GM23338 (cell line): Measurements from ENCODE around the gene MRPS26. TPM values are rescaled to one million over a fixed set of nuclear protein-coding genes. Genes with fewer than 3 reads are reported as not detected.

Experiments used
- ATAC-seq: fragments of 200-7000 bp; cut with Tn5 transposase; 3 replicates; pipeline ENCODE4 v1.9.1; 2020
- DNase-seq: peaks from one replicate; pipeline ENCODE4 v3.0.0-alpha.2; 2015; ENCODE audit warnings: low spot score
- H2AFZ ChIP-seq: fragments of 200-600 bp; sonication (generic); 2 replicates; pipeline ENCODE4 v1.8.0; 2016; ENCODE audit warnings: antibody characterized with exemption, mild to moderate bottlenecking, moderate library complexity
- H3F3A ChIP-seq: fragments of 200-600 bp; sonication (generic); replicated peaks from 2 replicates; pipeline ENCODE4 v1.8.0; 2017; ENCODE audit warnings: antibody characterized with exemption, mixed run types, low read depth
- H3K27ac ChIP-seq: fragments of 200-600 bp; sonication (generic); 2 replicates; pipeline ENCODE4 v1.6.1; 2016; ENCODE audit warnings: low read depth
- H3K27me3 ChIP-seq: fragments of 200-600 bp; sonication (generic); 2 replicates; pipeline ENCODE4 v1.8.0; 2016; ENCODE audit warnings: mild to moderate bottlenecking, mixed run types, moderate library complexity; ENCODE audit not compliant: insufficient read depth
- H3K36me3 ChIP-seq: fragments of 200-600 bp; sonication (generic); 2 replicates; pipeline ENCODE4 v1.8.0; 2016; ENCODE audit warnings: mild to moderate bottlenecking; ENCODE audit not compliant: insufficient read depth
- H3K4me1 ChIP-seq: fragments of 200-600 bp; sonication (generic); 2 replicates; pipeline ENCODE4 v1.8.0; 2016; ENCODE audit warnings: mild to moderate bottlenecking, moderate library complexity; ENCODE audit not compliant: insufficient read depth
- H3K4me2 ChIP-seq: fragments of 200-600 bp; sonication (generic); 2 replicates; pipeline ENCODE4 v1.7.1; 2017; ENCODE audit warnings: mixed run types
- H3K4me3 ChIP-seq: fragments of 200-600 bp; sonication (generic); 2 replicates; pipeline ENCODE4 v1.6.1; 2016; ENCODE audit warnings: mixed run types
- H3K79me2 ChIP-seq: fragments of 200-600 bp; sonication (generic); replicated peaks from 2 replicates; pipeline ENCODE4 v1.8.0; 2017; ENCODE audit warnings: mild to moderate bottlenecking; ENCODE audit not compliant: insufficient read depth
- H3K9me2 ChIP-seq: fragments of 200-600 bp; sonication (generic); 2 replicates; pipeline ENCODE4 v1.8.0; 2017; ENCODE audit not compliant: insufficient read depth
- H4K20me1 ChIP-seq: fragments of 200-600 bp; sonication (generic); replicated peaks from 2 replicates; pipeline ENCODE4 v1.8.0; 2017; ENCODE audit warnings: mild to moderate bottlenecking; ENCODE audit not compliant: insufficient read depth
- H3K27ac Mint-ChIP-seq: 2 replicates; pipeline ENCODE4 v1.8.0; 2020; ENCODE audit warnings: inconsistent platforms, mild to moderate bottlenecking, moderate library complexity, mixed read lengths
- H3K27me3 Mint-ChIP-seq: 3 replicates; pipeline ENCODE4 v1.8.0; 2022; ENCODE audit warnings: low read depth, mild to moderate bottlenecking, moderate library complexity, mixed read lengths, inconsistent platforms; ENCODE audit not compliant: insufficient read depth, poor library complexity
- H3K36me3 Mint-ChIP-seq: 3 replicates; pipeline ENCODE4 v1.8.0; 2021; ENCODE audit warnings: low read depth, mild to moderate bottlenecking, inconsistent platforms, moderate library complexity, mixed read lengths
- H3K4me1 Mint-ChIP-seq: 3 replicates; pipeline ENCODE4 v1.8.0; 2020; ENCODE audit warnings: mild to moderate bottlenecking, inconsistent platforms, mixed read lengths
- H3K4me3 Mint-ChIP-seq: 3 replicates; pipeline ENCODE4 v1.8.0; 2021; ENCODE audit warnings: moderate library complexity, mild to moderate bottlenecking, inconsistent platforms, mixed read lengths
- H3K9me3 Mint-ChIP-seq: 3 replicates; pipeline ENCODE4 v1.8.0; 2020; ENCODE audit warnings: moderate library complexity, mild to moderate bottlenecking, inconsistent platforms, mixed read lengths
- POLR2AphosphoS5 ChIP-seq: IDR thresholded peaks from 2 replicates; pipeline ENCODE4 v1.6.1; 2016; ENCODE audit warnings: antibody characterized with exemption, low read depth
- ZNF114 ChIP-seq: fragments of 250-450 bp; sonication (Bioruptor Pico); IDR thresholded peaks from 2 replicates; pipeline ENCODE4 v1.5.0; 2020; ENCODE audit warnings: mild to moderate bottlenecking, moderate library complexity
- polyA plus RNA-seq: library from polyadenylated mRNA; unstranded; fragments of >200 nt; fragmentation: Nextera tagmentation; extraction: Ambion mirVana; gene quantifications from 2 replicates; pipeline ENCODE4 v1.2.1, GENCODE V29; 2016
- total RNA-seq: library from RNA; depleted of rRNA; stranded (reverse); fragments of >200 nt; shearing (Covaris generic); gene quantifications from 2 replicates; pipeline ENCODE4 v1.2.3, GENCODE V29; 2014
- TF ChIP-seq, protein P1 (sequence below): fragments of 250-450 bp; sonication (Bioruptor Pico); IDR thresholded peaks from 2 replicates; pipeline ENCODE4 v1.5.0; 2020; ENCODE audit warnings: mild to moderate bottlenecking, moderate library complexity
- TF ChIP-seq, protein P2 (sequence below): IDR thresholded peaks from 2 replicates; pipeline ENCODE4 v1.6.1; 2016; ENCODE audit warnings: antibody characterized with exemption
- TF ChIP-seq, protein P3 (sequence below), 2 experiments: fragments of 200-600 bp in 1 of 2; sonication (generic) in 1 of 2; conservative IDR thresholded peaks; 2 replicates each; pipeline versions ENCODE4 v1.5.1 to v1.6.1; 2016 to 2017; ENCODE audit warnings: antibody characterized with exemption in 2 of 2, low read depth in 2 of 2, mild to moderate bottlenecking in 2 of 2, moderate library complexity in 1 of 2

Gene MRPS26
- total and polyA plus RNA-seq, 2 experiments from 2014 or later, result 105 to 154 TPM

DNA sequence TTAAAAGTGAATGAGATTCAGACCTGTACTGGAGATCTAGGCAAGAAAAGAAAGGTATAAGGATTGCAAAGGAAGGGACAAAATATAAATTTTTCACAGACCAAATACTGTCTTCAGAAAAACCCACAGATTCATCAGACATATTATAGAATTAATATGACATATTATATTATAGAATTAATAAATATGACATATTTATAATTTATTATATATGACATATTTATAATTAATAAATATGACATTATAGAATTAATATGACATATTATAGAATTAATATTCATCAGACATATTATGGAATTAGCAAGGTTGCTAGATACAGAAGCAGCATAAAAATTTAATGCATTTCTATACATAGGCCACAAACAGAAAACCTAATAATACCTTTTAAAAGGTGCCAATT lies 47.1 kb upstream of the MRPS26 start (continued):
- TF ChIP-seq, protein P1, sequence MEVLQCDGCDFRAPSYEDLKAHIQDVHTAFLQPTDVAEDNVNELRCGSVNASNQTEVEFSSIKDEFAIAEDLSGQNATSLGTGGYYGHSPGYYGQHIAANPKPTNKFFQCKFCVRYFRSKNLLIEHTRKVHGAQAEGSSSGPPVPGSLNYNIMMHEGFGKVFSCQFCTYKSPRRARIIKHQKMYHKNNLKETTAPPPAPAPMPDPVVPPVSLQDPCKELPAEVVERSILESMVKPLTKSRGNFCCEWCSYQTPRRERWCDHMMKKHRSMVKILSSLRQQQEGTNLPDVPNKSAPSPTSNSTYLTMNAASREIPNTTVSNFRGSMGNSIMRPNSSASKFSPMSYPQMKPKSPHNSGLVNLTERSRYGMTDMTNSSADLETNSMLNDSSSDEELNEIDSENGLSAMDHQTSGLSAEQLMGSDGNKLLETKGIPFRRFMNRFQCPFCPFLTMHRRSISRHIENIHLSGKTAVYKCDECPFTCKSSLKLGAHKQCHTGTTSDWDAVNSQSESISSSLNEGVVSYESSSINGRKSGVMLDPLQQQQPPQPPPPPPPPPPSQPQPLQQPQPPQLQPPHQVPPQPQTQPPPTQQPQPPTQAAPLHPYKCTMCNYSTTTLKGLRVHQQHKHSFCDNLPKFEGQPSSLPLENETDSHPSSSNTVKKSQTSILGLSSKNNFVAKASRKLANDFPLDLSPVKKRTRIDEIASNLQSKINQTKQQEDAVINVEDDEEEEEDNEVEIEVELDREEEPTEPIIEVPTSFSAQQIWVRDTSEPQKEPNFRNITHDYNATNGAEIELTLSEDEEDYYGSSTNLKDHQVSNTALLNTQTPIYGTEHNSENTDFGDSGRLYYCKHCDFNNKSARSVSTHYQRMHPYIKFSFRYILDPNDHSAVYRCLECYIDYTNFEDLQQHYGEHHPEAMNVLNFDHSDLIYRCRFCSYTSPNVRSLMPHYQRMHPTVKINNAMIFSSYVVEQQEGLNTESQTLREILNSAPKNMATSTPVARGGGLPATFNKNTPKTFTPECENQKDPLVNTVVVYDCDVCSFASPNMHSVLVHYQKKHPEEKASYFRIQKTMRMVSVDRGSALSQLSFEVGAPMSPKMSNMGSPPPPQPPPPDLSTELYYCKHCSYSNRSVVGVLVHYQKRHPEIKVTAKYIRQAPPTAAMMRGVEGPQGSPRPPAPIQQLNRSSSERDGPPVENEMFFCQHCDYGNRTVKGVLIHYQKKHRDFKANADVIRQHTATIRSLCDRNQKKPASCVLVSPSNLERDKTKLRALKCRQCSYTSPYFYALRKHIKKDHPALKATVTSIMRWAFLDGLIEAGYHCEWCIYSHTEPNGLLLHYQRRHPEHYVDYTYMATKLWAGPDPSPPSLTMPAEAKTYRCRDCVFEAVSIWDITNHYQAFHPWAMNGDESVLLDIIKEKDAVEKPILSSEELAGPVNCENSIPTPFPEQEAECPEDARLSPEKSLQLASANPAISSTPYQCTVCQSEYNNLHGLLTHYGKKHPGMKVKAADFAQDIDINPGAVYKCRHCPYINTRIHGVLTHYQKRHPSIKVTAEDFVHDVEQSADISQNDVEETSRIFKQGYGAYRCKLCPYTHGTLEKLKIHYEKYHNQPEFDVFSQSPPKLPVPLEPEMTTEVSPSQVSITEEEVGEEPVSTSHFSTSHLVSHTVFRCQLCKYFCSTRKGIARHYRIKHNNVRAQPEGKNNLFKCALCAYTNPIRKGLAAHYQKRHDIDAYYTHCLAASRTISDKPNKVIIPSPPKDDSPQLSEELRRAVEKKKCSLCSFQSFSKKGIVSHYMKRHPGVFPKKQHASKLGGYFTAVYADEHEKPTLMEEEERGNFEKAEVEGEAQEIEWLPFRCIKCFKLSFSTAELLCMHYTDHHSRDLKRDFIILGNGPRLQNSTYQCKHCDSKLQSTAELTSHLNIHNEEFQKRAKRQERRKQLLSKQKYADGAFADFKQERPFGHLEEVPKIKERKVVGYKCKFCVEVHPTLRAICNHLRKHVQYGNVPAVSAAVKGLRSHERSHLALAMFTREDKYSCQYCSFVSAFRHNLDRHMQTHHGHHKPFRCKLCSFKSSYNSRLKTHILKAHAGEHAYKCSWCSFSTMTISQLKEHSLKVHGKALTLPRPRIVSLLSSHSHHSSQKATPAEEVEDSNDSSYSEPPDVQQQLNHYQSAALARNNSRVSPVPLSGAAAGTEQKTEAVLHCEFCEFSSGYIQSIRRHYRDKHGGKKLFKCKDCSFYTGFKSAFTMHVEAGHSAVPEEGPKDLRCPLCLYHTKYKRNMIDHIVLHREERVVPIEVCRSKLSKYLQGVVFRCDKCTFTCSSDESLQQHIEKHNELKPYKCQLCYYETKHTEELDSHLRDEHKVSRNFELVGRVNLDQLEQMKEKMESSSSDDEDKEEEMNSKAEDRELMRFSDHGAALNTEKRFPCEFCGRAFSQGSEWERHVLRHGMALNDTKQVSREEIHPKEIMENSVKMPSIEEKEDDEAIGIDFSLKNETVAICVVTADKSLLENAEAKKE (CRISPR knock-in tag), result no peak
- TF ChIP-seq ZNF114 (CRISPR knock-in tag) (no peak), POLR2AphosphoS5 (no peak)
- TF ChIP-seq, protein P2, sequence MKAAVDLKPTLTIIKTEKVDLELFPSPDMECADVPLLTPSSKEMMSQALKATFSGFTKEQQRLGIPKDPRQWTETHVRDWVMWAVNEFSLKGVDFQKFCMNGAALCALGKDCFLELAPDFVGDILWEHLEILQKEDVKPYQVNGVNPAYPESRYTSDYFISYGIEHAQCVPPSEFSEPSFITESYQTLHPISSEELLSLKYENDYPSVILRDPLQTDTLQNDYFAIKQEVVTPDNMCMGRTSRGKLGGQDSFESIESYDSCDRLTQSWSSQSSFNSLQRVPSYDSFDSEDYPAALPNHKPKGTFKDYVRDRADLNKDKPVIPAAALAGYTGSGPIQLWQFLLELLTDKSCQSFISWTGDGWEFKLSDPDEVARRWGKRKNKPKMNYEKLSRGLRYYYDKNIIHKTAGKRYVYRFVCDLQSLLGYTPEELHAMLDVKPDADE, result no peak

DNA sequence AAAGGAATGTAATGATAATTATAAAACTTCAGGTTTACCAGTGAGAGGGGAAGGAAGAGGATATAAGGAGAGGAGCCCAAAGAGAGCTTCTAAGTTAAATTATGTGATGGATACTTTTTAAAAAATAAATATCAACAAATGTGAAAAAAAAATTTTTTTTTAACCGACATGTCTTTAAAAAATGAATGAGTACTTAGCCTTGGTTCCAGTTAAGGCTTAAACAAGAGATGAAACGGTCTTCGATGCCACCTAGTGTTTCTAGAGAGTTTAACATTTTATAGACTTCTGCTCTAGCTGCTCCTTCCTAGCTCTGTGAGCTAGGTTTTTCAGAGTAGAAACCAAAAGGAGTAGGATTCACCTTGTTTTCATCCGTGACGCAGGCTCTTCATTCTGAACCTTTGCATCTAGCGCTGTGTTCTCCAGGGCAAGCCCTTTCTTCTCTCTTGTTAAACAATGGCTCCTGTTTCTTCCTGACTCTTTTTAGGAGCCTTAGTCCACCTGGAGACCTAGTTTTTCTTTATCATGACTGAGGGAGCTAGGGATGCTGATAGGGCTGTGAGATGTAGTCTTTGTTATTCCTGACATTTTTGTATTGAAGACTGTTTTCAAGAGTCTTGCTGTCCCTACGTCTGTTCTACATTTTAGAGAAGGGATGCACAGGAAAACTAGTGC lies 44.9 kb upstream of the MRPS26 start:
- Histone ChIP-seq H3K4me1 (no peaks in the 10 kb centered on the region), H3K4me3 (no peak overlapping the region), H3K9me2 (no peaks in the 10 kb centered on the region), H2AFZ (no peak overlapping the region), H3K4me2 (no peak overlapping the region), H3K79me2 (no peaks in the 10 kb centered on the region), H3K27ac (no peak overlapping the region), H4K20me1 (peaks cover 4% of the 10 kb centered on the region; the same call in 1 of the 2 replicates), H3K36me3 (peaks cover 4% of the 10 kb centered on the region), H3F3A (no peaks in the 10 kb centered on the region), H3K27me3 (no peaks in the 10 kb centered on the region)
- H3K36me3 Mint-ChIP-seq, result peaks cover 9% of the 10 kb centered on the region; the same call in 2 of the 3 replicates
- peaks cover 1% of the 10 kb centered on the region for H3K27me3 Mint-ChIP-seq
- no peaks in the 10 kb centered on the region for H3K9me3 Mint-ChIP-seq
- peak; percentile 62 for ATAC-seq
- H3K27ac Mint-ChIP-seq, result no peak overlapping the region; the same call in 1 of the 2 replicates
- DNase-seq, result peak; percentile 63
- H3K4me1 Mint-ChIP-seq, result peaks cover 9% of the 10 kb centered on the region
- H3K4me3 Mint-ChIP-seq, result no peak overlapping the region
- TF ChIP-seq, protein P3, sequence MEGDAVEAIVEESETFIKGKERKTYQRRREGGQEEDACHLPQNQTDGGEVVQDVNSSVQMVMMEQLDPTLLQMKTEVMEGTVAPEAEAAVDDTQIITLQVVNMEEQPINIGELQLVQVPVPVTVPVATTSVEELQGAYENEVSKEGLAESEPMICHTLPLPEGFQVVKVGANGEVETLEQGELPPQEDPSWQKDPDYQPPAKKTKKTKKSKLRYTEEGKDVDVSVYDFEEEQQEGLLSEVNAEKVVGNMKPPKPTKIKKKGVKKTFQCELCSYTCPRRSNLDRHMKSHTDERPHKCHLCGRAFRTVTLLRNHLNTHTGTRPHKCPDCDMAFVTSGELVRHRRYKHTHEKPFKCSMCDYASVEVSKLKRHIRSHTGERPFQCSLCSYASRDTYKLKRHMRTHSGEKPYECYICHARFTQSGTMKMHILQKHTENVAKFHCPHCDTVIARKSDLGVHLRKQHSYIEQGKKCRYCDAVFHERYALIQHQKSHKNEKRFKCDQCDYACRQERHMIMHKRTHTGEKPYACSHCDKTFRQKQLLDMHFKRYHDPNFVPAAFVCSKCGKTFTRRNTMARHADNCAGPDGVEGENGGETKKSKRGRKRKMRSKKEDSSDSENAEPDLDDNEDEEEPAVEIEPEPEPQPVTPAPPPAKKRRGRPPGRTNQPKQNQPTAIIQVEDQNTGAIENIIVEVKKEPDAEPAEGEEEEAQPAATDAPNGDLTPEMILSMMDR (conservative IDR thresholded peaks at IDR 0.05; ENCODE audit: low read depth in 2 of 2), result peak; percentile 47 to 52
- TF ChIP-seq, protein P1 (CRISPR knock-in tag), result no peak
